ENCODE results near the gene MCM3AP.

The MCM3AP gene

DNA sequence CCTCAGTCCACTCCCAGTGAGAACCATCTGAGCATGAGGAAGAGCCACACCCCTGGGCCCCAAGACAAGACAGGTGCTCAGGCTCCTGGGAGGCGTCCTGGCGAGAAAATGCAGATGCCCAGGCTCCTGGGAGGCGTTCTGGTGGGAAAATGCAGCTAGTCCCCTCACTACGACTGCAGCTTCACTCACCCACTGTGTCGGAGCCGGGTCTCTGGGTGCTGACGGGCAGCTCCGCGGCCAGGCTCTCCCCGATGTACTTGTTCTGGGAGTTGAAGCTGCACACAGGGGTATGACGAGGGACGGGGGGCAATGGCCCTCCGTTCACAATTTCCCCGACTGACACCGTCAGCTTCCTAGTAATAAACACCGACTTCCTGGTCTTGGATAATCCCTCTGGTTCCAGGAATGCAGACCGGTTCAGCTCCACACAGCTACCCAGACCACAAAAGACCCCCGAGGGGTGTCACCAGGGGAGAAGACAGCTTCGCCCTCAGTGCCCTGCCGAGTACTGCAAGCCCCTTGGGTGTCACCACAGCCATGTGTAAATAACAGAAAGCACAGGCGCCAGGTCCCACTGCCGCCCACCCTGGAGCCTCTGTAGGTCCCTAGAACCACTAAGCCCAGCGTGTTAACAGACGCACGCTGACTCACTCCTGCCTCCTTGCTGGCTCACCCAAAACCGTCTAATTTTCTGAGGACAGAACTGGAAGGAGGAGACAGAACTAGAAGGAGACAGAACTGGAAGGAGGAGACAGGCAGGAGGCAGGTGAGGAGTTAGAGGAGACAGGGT lies 19.5 kb downstream of the MCM3AP start:
- no peaks in the 10 kb centered on the region for H3K27me3 ChIP-seq (replicated peaks)
- no peak overlapping the region for H3K4me3 ChIP-seq (ENCODE audit: low read depth, low read length)
- no peak overlapping the region for H3K27ac ChIP-seq
- TF ChIP-seq, protein P1, sequence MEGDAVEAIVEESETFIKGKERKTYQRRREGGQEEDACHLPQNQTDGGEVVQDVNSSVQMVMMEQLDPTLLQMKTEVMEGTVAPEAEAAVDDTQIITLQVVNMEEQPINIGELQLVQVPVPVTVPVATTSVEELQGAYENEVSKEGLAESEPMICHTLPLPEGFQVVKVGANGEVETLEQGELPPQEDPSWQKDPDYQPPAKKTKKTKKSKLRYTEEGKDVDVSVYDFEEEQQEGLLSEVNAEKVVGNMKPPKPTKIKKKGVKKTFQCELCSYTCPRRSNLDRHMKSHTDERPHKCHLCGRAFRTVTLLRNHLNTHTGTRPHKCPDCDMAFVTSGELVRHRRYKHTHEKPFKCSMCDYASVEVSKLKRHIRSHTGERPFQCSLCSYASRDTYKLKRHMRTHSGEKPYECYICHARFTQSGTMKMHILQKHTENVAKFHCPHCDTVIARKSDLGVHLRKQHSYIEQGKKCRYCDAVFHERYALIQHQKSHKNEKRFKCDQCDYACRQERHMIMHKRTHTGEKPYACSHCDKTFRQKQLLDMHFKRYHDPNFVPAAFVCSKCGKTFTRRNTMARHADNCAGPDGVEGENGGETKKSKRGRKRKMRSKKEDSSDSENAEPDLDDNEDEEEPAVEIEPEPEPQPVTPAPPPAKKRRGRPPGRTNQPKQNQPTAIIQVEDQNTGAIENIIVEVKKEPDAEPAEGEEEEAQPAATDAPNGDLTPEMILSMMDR (IDR thresholded peaks at IDR 0.05; ENCODE audit: low read depth, low read length, missing control alignments), result no peak
- DNase-seq, result no peak
- in situ Hi-C loops (cut with HindIII; ENCODE audit: low pct_ligation_motif_present, low sequenced_read_pairs), result no loop called here
- H3K36me3 ChIP-seq (replicated peaks), result peaks cover 77% of the 10 kb centered on the region

DNA sequence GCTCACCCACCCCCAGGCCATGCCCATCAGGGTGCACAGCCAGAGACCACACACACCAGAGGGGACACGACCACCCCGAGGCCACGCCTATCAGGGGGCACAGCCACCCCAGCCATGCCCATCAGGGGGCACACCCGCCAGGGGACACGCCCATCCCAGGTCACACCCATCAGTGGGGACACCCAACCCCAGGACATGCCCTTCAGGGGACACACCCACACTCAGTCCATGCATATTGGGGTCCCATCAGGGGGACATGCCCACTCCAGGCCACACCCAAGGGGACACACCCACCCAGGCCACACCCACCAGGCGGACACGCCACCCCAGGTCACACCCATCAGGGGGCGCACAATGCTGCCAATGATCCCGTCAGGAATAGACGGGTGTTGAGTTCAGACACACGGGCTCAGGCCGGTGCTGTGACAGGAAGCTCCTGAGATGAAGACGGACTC lies 20.7 kb downstream of the MCM3AP start:
- in situ Hi-C loops (cut with HindIII; ENCODE audit: low pct_ligation_motif_present, low sequenced_read_pairs), result no loop called here
- peaks cover 77% of the 10 kb centered on the region for H3K36me3 ChIP-seq (replicated peaks)
- no peak for DNase-seq

DNA sequence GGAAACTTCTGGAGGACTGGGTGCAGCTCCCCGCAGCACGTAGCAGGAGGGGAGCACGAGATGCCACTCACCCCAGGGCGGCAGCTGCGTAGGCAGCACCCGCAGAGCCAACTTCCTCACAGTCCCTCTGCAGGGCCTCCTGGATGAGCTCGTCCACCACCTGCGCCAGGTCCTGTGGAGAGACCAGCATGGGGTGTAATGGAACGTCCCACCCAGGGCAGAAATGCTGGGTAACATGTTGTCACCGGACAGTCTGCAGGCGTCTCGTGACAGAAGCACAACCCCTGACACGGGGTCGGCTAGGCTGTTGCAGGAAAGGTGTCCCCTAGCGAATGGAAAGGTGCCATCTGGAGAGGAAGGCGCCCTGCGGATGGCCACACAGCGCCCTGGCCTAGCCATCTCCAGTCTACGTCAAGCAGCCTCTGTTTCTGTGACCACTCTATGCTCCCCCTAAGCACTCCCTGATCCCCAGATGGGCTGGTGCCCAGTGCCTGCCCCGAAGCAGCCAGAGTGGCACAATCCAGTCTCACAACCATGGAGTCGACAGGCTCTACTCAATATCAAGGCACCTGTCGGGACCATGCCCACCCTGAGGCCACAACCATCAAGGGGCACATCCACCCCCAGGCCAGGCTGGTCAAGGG lies 21.2 kb downstream of the MCM3AP start:
- in situ Hi-C loops (cut with HindIII; ENCODE audit: low pct_ligation_motif_present, low sequenced_read_pairs), result no loop called here
- H3K27ac ChIP-seq, result no peak overlapping the region
- TF ChIP-seq, protein P1 (IDR thresholded peaks at IDR 0.05; ENCODE audit: low read depth, low read length, missing control alignments), result no peak
- DNase-seq, result no peak
- no peaks in the 10 kb centered on the region for H3K27me3 ChIP-seq (replicated peaks)
- H3K36me3 ChIP-seq (replicated peaks), result peaks cover 74% of the 10 kb centered on the region
- no peak overlapping the region for H3K4me3 ChIP-seq (ENCODE audit: low read depth, low read length)

More for the DNA sequence above, 20.7 kb downstream of the MCM3AP start:
- Histone ChIP-seq H3K27me3 (replicated peaks) (no peaks in the 10 kb centered on the region), H3K4me3 (ENCODE audit: low read depth, low read length) (no peak overlapping the region), H3K27ac (no peak overlapping the region)
- TF ChIP-seq, protein P1 (IDR thresholded peaks at IDR 0.05; ENCODE audit: low read depth, low read length, missing control alignments), result no peak

DNA sequence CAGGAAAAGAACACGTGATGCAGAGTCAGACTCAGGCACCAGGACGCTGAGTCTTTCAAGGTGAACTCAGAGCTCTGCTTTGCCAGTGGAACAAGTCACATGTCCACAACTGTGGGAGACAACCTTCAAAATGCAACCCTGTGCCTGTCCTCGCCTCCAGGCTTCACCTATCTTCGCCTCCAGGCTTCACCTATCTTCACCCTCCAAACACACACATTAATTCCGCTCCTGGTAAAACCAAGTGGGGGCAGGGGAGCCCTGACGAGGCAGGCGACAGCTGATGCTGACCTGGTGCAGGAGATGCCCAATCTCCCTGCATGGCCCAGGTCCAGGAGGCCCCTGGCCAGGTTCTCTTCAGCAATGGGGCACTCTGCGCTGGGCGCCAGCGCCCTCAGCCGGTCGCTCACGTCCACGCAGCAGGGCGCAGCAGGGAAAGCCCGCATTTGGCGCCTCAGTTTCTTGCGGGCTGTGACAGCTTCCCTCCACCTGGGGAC lies 28.9 kb downstream of the MCM3AP start:
- H3K4me3 ChIP-seq (ENCODE audit: low read depth, low read length), result no peak overlapping the region
- in situ Hi-C loops (cut with HindIII; ENCODE audit: low pct_ligation_motif_present, low sequenced_read_pairs), result no loop called here
- no peaks in the 10 kb centered on the region for H3K27me3 ChIP-seq (replicated peaks)
- TF ChIP-seq, protein P1 (IDR thresholded peaks at IDR 0.05; ENCODE audit: low read depth, low read length, missing control alignments), result no peak
- no peak overlapping the region for H3K27ac ChIP-seq
- DNase-seq, result no peak
- peaks cover 86% of the 10 kb centered on the region for H3K36me3 ChIP-seq (replicated peaks)

DNA sequence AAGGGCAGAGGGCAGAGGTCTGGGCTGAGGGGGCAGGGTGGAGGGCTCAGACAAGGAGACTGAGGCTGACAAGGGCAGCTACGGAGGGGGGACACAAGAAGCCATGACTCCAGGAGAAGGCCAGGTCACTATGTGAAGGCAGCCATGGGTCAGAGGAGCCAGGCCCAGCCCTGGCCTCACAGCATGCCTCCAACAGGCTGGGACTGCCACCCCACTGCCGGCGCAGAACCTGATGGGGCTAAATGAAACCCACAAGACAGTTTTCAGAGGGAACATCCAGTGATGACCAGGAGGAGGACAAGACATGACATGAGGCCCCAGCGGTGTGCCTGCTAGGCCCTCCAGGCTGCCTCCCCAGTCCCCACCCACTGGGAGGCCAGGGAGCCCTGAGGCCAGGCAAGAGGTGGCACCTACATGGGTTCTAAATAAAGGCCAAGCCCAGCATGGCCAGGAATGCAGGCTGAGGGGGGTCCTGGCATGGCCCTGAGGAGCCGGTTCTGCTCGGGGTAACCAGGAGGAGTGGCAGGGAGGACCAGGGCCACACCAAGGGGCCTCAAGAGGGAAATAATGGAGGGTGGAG lies 29.6 kb downstream of the MCM3AP start:
- Histone ChIP-seq H3K4me3 (ENCODE audit: low read depth, low read length) (no peak overlapping the region), H3K27ac (no peak overlapping the region), H3K36me3 (replicated peaks) (peaks cover 87% of the 10 kb centered on the region), H3K27me3 (replicated peaks) (no peaks in the 10 kb centered on the region)
- DNase-seq, result no peak
- in situ Hi-C loops (cut with HindIII; ENCODE audit: low pct_ligation_motif_present, low sequenced_read_pairs), result no loop called here
- TF ChIP-seq, protein P1 (IDR thresholded peaks at IDR 0.05; ENCODE audit: low read depth, low read length, missing control alignments), result no peak
